Measurements from ENCODE around the gene PCDH10. TPM values are rescaled to one million over a fixed set of nuclear protein-coding genes. Genes with fewer than 3 reads are reported as not detected.

Gene PCDH10
- total RNA-seq, 2 donors from 2014 or later = 0.22 to 0.37 TPM

DNA sequence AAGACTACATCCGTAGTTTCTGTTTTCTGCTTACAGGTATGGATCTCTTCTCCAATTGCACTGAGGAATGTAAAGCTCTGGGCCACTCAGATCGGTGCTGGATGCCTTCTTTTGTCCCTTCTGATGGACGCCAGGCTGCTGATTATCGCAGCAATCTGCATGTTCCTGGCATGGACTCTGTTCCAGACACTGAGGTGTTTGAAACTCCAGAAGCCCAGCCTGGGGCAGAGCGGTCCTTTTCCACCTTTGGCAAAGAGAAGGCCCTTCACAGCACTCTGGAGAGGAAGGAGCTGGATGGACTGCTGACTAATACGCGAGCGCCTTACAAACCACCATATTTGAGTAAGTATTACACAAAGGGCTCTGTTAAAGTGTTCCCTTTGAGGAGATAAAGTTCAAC is 13.8 kb downstream of the PCDH10 start:
- no peak for TF ChIP-seq CTCF (IDR thresholded peaks at IDR 0.05)
- intact Hi-C loops (cut with DNase I) = no loop called here
- DNase-seq = no peak

DNA sequence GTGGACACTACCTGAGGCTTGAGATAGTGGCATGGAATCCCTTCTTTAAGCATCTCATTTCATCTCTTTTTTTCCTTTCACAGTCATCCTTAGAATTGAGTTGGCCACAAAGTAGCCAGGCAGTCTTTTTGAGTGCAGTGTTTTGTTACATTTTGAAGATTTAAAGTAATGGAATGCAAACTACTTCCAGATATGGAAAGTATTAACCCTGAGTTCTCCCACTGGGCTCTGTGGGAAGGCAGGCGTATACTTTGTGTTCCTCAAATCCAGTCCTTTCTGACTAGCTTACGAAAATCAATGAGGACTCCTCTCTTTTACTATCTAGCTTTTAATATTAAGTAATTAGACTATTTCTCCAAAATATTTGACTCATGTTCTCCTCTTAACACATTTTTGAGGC is 29.9 kb downstream of the PCDH10 start:
- H3K9me3 ChIP-seq = no peaks in the 10 kb centered on the region
- no peak for DNase-seq
- intact Hi-C loops (cut with DNase I) = no loop called here

More for the DNA sequence above, 13.8 kb downstream of the PCDH10 start:
- Histone ChIP-seq H3K9ac (ENCODE audit: low read depth in 2 of 2, low read length in 2 of 2) (no peak overlapping the region), H3K36me3 (no peaks in the 10 kb centered on the region), H3K4me1 (no peaks in the 10 kb centered on the region), H3K27ac (no peak overlapping the region), H3K27me3 (no peaks in the 10 kb centered on the region), H3K9me3 (no peaks in the 10 kb centered on the region), H3K4me3 (no peak overlapping the region)

DNA sequence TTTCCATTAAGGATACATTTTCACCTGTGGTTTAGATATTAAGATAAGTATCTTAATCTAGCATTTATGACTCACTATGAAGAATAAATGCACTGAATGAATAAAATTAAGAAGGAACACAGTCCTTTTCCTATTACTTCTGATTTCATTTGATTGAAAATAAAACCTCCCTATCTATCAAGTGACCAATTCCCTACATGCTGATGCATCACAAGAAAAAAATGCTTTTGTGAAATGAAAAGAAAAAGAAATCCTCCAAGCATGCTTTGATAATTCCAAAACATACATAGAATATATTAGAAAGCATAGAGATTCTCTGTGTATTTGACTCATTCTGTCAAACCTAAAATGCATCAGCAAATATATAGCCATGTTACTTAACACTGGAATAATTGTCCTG is 37.1 kb downstream of the PCDH10 start:
- Histone ChIP-seq H3K4me3 (no peak overlapping the region), H3K9me3 (no peaks in the 10 kb centered on the region), H3K27me3 (no peaks in the 10 kb centered on the region), H3K36me3 (no peaks in the 10 kb centered on the region), H3K9ac (ENCODE audit: low read depth in 2 of 2, low read length in 2 of 2) (no peak overlapping the region), H3K27ac (no peak overlapping the region), H3K4me1 (no peaks in the 10 kb centered on the region)
- no peak for DNase-seq
- TF ChIP-seq CTCF (IDR thresholded peaks at IDR 0.05) = no peak
- intact Hi-C loops (cut with DNase I) = no loop called here

More for the DNA sequence above, 29.9 kb downstream of the PCDH10 start:
- Histone ChIP-seq H3K4me1 (no peaks in the 10 kb centered on the region), H3K9ac (ENCODE audit: low read depth in 2 of 2, low read length in 2 of 2) (no peak overlapping the region), H3K36me3 (no peaks in the 10 kb centered on the region), H3K27me3 (no peaks in the 10 kb centered on the region), H3K4me3 (no peak overlapping the region), H3K27ac (no peak overlapping the region)
- TF ChIP-seq CTCF (IDR thresholded peaks at IDR 0.05) = no peak

DNA sequence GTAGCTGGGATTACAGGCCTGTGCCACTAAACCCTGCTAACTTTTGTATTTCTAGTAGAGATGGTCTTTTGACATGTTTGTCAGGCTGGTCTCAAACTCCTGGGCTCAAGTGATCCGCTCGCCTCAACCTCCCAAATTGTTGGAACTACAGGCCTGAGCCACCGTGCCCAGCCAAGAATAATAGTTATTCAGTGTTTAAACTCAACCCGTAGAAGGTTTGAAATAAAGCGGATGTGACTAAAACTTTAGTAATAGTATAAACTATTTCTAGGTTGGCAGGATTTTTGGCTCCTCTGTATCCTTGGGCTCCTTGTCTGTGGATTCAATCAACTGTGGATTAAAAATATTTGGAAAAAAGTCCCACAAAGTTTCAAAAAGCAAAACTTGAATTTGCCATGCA is 37.8 kb downstream of the PCDH10 start:
- intact Hi-C loops (cut with DNase I) = no loop called here
- Histone ChIP-seq H3K27me3 (no peaks in the 10 kb centered on the region), H3K4me1 (no peaks in the 10 kb centered on the region), H3K36me3 (no peaks in the 10 kb centered on the region), H3K4me3 (no peak overlapping the region), H3K27ac (no peak overlapping the region), H3K9ac (ENCODE audit: low read depth in 2 of 2, low read length in 2 of 2) (no peak overlapping the region), H3K9me3 (no peaks in the 10 kb centered on the region)
- TF ChIP-seq CTCF (IDR thresholded peaks at IDR 0.05) = no peak
- DNase-seq = no peak

GRCh38 chr4:133188433-133189146 is 39.5 kb downstream of the PCDH10 start:
- intact Hi-C loops (cut with DNase I) = no loop called here
- H3K9me3 ChIP-seq = no peaks in the 10 kb centered on the region
- no peaks in the 10 kb centered on the region for H3K4me1 ChIP-seq
- H3K36me3 ChIP-seq = no peaks in the 10 kb centered on the region
- H3K4me3 ChIP-seq = no peak overlapping the region
- no peak for DNase-seq
- no peak for TF ChIP-seq CTCF (IDR thresholded peaks at IDR 0.05)
- H3K9ac ChIP-seq (ENCODE audit: low read depth in 2 of 2, low read length in 2 of 2) = no peak overlapping the region
- no peaks in the 10 kb centered on the region for H3K27me3 ChIP-seq
- no peak overlapping the region for H3K27ac ChIP-seq
